SK-N-MC (cell line): ENCODE data around the gene SCAPER.
A peak's percentile ranks its signal among the peaks of the same experiment; 100 is the strongest.

Experiments
- DNase-seq: peaks from one replicate; pipeline ENCODE4 v3.0.0-alpha.2; 2011; ENCODE audit warnings: low read depth, low spot score
- H3K27ac ChIP-seq: fragments of 200-600 bp; sonication (generic); 2 replicates; pipeline ENCODE4 v1.5.1; 2016; ENCODE audit warnings: mixed run types
- H3K36me3 ChIP-seq: fragments of 200-600 bp; sonication (generic); 2 replicates; pipeline ENCODE4 v1.6.1; 2017; ENCODE audit warnings: antibody characterized with exemption, low read length, mixed read lengths; ENCODE audit not compliant: insufficient read depth
- H3K4me3 ChIP-seq: fragments of 200-600 bp; sonication (generic); 2 replicates; pipeline ENCODE4 v1.5.1; 2016
- H3K9ac ChIP-seq: fragments of 200-600 bp; sonication (generic); 2 replicates; pipeline ENCODE4 v1.8.0; 2017; ENCODE audit warnings: mixed run types, mixed read lengths; ENCODE audit not compliant: insufficient read length
- H3K9me3 ChIP-seq: fragments of 200-600 bp; sonication (generic); 2 replicates; pipeline ENCODE4 v1.6.1; 2017; ENCODE audit warnings: low read depth, mild to moderate bottlenecking, antibody characterized with exemption, low read length, moderate library complexity, mixed read lengths
- EZH2 ChIP-seq: fragments of 200-600 bp; sonication (generic); IDR thresholded peaks from one replicate; pipeline ENCODE4 v1.6.1; 2017; ENCODE audit warnings: antibody characterized with exemption
- FOXP2 ChIP-seq: optimal IDR thresholded peaks from 2 replicates; pipeline ENCODE3; 2011; ENCODE audit warnings: mild to moderate bottlenecking, moderate library complexity; ENCODE audit not compliant: insufficient read depth; ENCODE audit errors: extremely low read length, control extremely low read depth
- POLR2AphosphoS5 ChIP-seq: IDR thresholded peaks from 2 replicates; pipeline ENCODE4 v1.6.1; 2012; ENCODE audit warnings: mild to moderate bottlenecking, low read depth, low read length, borderline replicate concordance

The SCAPER gene

GRCh38 chr15:76815421-76815820, 89.7 kb downstream of the SCAPER start:
- H3K27ac ChIP-seq, result no peak overlapping the region
- no peak overlapping the region for H3K4me3 ChIP-seq
- H3K9me3 ChIP-seq, result no peaks in the 10 kb centered on the region
- DNase-seq, result no peak
- no peak overlapping the region for H3K9ac ChIP-seq
- TF ChIP-seq EZH2, result no peak
- no peaks in the 10 kb centered on the region for H3K36me3 ChIP-seq

- no peak overlapping the region for H3K27ac ChIP-seq
- no peak for DNase-seq
- no peaks in the 10 kb centered on the region for H3K36me3 ChIP-seq
- no peak overlapping the region for H3K9ac ChIP-seq
- no peak for TF ChIP-seq FOXP2
- TF ChIP-seq POLR2AphosphoS5, result no peak
- no peak for TF ChIP-seq EZH2
- no peak overlapping the region for H3K4me3 ChIP-seq
- peaks cover 3% of the 10 kb centered on the region; the same call in 1 of the 2 replicates for H3K9me3 ChIP-seq
These were observed 92.8 kb downstream of the SCAPER start for GRCh38 chr15:76812381-76812780.

- Histone ChIP-seq H3K9ac (no peak overlapping the region), H3K27ac (no peak overlapping the region), H3K4me3 (no peak overlapping the region), H3K36me3 (no peaks in the 10 kb centered on the region), H3K9me3 (peaks cover 3% of the 10 kb centered on the region; the same call in 1 of the 2 replicates)
- no peak for DNase-seq
- TF ChIP-seq EZH2, result no peak
- no peak for TF ChIP-seq FOXP2
- TF ChIP-seq POLR2AphosphoS5, result no peak
These were observed 95.6 kb downstream of the SCAPER start for GRCh38 chr15:76809412-76810103.

GRCh38 chr15:76803049-76803571, 102.0 kb downstream of the SCAPER start:
- DNase-seq, result no peak
- Histone ChIP-seq H3K9ac (no peak overlapping the region), H3K4me3 (no peak overlapping the region), H3K36me3 (peaks cover 15% of the 10 kb centered on the region), H3K27ac (no peak overlapping the region), H3K9me3 (no peaks in the 10 kb centered on the region)
- TF ChIP-seq EZH2, result no peak
- no peak for TF ChIP-seq FOXP2
- TF ChIP-seq POLR2AphosphoS5, result no peak

GRCh38 chr15:76802411-76802810, 102.7 kb downstream of the SCAPER start:
- Histone ChIP-seq H3K36me3 (peaks cover 15% of the 10 kb centered on the region), H3K27ac (no peak overlapping the region), H3K9me3 (no peaks in the 10 kb centered on the region), H3K9ac (no peak overlapping the region), H3K4me3 (no peak overlapping the region)
- TF ChIP-seq FOXP2, result no peak
- TF ChIP-seq POLR2AphosphoS5, result no peak
- TF ChIP-seq EZH2, result no peak
- no peak for DNase-seq

- no peaks in the 10 kb centered on the region for H3K9me3 ChIP-seq
- no peak for TF ChIP-seq POLR2AphosphoS5
- TF ChIP-seq EZH2, result no peak
- no peak for TF ChIP-seq FOXP2
- H3K4me3 ChIP-seq, result no peak overlapping the region
- H3K36me3 ChIP-seq, result peaks cover 17% of the 10 kb centered on the region
- H3K27ac ChIP-seq, result no peak overlapping the region
- H3K9ac ChIP-seq, result no peak overlapping the region
- DNase-seq, result no peak
These were observed 105.4 kb downstream of the SCAPER start for GRCh38 chr15:76799760-76800159.

GRCh38 chr15:76795217-76795616, 109.9 kb downstream of the SCAPER start:
- Histone ChIP-seq H3K4me3 (no peak overlapping the region), H3K9ac (no peak overlapping the region), H3K9me3 (no peaks in the 10 kb centered on the region), H3K27ac (no peak overlapping the region), H3K36me3 (peaks cover 28% of the 10 kb centered on the region)
- no peak for DNase-seq
- TF ChIP-seq FOXP2, result no peak
- TF ChIP-seq EZH2, result no peak
- TF ChIP-seq POLR2AphosphoS5, result no peak

GRCh38 chr15:76793162-76793561, 112.0 kb downstream of the SCAPER start:
- no peak for DNase-seq
- no peak overlapping the region for H3K4me3 ChIP-seq
- no peaks in the 10 kb centered on the region for H3K9me3 ChIP-seq
- H3K9ac ChIP-seq, result no peak overlapping the region
- no peak overlapping the region for H3K27ac ChIP-seq
- H3K36me3 ChIP-seq, result peaks cover 26% of the 10 kb centered on the region
- TF ChIP-seq EZH2, result no peak

GRCh38 chr15:76791511-76791910, 113.6 kb downstream of the SCAPER start:
- no peak overlapping the region for H3K4me3 ChIP-seq
- H3K27ac ChIP-seq, result peak overlapping the region; percentile 10; the same call in 1 of the 2 replicates
- no peaks in the 10 kb centered on the region for H3K9me3 ChIP-seq
- TF ChIP-seq POLR2AphosphoS5, result no peak
- TF ChIP-seq FOXP2, result no peak
- TF ChIP-seq EZH2, result no peak
- H3K9ac ChIP-seq, result no peak overlapping the region
- DNase-seq, result no peak
- H3K36me3 ChIP-seq, result peaks cover 26% of the 10 kb centered on the region
